DLD1 (cell line): ENCODE measurements around the gene OSTC.

ENCODE experiments used
- in situ Hi-C: cut with HindIII; loops from 2 replicates; pipeline ENCODE4 v1.10.0; 2017; ENCODE audit warnings: low sequenced_read_pairs

The OSTC gene

DNA sequence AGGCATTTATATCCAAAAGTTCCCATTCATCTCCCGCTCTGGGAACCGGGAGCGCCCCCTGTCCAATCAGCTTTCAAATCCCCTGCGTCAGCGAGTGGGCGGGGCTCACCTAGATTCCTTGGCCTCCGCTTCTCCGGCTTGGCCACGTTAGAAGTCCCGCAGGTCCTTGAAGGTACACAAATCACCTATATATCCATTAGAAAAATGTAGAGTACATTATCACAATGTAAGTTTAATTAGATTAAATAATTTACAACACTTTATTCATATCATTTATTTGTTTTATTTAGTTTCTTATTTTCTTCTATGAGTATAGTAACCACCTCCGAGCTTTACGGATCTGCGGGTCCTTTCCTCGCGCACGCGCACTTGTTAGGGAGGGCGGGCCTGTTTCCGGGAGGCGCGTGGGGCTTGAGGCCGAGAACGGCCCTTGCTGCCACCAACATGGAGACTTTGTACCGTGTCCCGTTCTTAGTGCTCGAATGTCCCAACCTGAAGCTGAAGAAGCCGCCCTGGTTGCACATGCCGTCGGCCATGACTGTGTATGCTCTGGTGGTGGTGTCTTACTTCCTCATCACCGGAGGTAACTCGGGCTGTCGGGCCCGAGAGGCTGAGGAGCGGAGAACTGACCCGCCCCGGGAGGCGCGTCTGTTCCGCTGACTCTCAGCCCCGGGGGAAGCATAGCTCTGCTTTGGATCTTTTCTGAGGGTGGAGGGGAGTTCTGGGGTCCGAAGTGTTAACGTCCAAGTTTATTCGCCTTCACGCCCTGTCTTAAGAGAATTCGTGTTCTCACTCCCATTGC is at the start of gene OSTC:
OSTC (plus strand) TSS at position 388 of the 802 bp plus-strand sequence; CDS start at position 445, 57 bp downstream.
- in situ Hi-C loops, result no loop called here

- in situ Hi-C loops, result no loop called here
These were observed 49.3 kb upstream of the OSTC start for GRCh38 chr4:108601106-108601505.

GRCh38 chr4:108601532-108601931 is 48.9 kb upstream of the OSTC start:
- in situ Hi-C loops, result no loop called here

DNA sequence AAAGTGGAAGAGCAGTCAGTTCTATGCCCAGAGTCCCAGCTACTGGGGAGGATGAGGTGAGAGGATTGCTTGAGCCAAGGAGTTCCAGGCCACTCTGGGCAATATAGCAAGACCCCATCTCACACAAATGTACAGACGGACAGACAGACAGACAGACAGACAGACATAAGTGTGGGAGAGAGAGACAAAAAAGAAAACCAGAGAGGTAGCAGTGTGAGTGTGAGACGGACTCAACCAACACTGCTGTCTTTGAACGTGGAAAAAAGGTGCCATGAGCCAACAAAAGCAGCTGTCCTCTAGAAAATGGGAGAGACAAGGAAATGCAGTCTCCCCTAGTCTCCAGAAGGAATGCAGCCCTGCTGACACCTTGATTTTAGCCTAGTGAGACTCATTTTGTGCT is 48.2 kb upstream of the OSTC start:
- in situ Hi-C loops, result no loop called here

DNA sequence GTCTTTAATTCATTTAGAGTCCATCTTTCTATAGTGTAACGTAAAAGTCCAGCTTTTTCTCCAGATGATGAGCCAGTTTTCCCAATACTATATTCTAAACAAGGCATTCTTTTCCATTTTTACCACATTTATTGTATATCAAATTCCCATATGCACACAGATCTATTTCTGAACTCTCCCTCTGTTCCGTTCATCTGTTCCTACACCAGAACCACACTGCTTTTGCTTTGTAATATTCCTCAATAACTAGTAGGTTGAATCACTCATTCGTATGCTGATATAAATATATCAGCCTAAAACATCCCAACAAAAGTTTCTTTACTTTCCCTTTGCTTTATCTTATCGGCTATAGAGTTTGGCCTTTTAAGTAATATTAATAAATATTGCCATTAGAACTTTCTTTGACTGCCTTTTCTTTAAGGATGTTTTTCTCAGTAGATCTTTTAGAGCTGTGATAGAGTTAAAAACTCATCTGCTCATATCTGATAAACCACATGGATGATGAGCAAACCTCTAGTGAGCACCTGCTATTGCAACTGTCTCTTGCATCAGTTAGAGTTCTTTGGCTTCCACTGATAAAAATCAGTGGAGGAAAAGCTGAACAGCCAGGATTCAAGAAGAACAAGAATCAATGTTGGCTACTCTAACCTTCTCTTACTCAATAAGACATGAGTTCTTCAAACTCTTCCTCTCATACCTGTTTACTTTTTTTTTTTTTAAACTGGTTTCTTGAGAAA is 43.2 kb upstream of the OSTC start:
- in situ Hi-C loops, result no loop called here

DNA sequence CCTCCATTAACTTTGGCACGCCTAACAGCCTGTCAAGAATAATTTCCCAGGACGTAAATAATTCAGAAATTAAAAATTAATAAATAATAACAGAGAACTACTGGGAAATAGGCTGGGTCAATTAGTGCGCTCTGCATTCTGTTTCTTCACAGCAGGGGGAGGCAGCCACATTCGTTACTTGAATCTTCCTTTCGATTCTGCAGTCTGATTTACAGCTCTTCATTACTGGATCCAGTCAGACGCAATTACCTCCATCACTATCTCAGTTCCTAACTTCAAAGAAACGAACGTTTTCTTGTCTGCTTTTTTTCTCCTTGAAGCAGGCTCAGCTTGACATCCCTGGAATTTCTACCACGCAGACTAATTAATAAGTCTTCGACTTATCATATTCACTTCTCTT is 39.0 kb upstream of the OSTC start:
- in situ Hi-C loops, result no loop called here

DNA sequence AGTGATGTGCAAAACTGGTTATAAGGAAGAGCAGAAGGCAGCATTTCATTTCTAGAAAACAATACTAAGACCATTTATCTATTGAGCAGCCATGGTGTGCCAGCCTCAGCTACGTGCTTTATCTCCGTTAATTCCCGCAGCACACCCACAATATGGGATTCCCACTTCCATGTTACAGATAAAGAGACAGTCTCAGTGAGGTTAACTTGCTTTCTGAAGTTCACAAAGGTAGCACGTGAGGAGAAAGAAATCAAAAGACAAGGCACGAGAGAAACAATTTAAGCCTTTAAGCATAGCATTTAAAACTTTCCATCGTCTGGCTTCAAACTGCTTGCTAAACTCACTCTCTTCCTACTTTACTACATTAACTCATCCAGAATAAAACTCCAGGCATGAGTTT is 38.0 kb upstream of the OSTC start:
- in situ Hi-C loops, result no loop called here

DNA sequence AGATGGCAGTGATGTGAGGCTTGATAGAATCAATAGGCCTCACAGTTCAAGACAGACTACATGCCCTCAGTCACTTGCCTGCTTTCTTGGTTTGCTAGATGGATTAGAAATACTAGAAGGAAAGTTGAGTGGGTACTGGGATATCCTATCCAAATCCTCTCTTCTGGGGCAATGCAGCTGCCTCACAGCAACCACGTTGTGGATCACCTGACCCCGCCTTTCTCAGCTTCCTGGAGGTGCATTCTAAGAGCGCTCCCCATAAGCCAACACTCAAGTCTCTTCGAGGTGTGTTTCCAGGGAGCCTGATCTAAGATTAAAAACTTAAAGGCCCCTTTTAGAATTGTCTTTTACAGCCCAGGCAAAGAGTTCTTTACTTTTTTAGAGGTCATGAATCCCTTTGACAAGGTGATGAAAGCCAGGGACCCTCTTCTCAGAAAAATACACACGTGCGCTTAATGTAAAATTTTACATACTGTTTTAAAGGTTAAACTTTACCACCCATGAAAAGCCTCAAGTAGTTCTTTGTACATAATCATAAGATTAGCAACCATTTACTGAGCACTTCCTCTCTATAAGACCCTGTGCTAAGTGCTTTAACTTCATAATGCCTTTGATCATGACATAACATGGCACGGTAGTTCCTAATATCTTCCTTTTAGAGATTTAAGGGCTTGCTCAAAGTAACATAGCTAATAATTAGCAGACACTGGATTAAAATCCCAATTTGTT is 30.9 kb upstream of the OSTC start:
- in situ Hi-C loops, result no loop called here

- in situ Hi-C loops, result no loop called here
These were observed 30.1 kb upstream of the OSTC start, which contains the start of gene RPL34 for GRCh38 chr4:108620101-108620932. RPL34 (plus strand) TSS chr4:108620576; CDS start chr4:108621960, 1,384 bp downstream.

DNA sequence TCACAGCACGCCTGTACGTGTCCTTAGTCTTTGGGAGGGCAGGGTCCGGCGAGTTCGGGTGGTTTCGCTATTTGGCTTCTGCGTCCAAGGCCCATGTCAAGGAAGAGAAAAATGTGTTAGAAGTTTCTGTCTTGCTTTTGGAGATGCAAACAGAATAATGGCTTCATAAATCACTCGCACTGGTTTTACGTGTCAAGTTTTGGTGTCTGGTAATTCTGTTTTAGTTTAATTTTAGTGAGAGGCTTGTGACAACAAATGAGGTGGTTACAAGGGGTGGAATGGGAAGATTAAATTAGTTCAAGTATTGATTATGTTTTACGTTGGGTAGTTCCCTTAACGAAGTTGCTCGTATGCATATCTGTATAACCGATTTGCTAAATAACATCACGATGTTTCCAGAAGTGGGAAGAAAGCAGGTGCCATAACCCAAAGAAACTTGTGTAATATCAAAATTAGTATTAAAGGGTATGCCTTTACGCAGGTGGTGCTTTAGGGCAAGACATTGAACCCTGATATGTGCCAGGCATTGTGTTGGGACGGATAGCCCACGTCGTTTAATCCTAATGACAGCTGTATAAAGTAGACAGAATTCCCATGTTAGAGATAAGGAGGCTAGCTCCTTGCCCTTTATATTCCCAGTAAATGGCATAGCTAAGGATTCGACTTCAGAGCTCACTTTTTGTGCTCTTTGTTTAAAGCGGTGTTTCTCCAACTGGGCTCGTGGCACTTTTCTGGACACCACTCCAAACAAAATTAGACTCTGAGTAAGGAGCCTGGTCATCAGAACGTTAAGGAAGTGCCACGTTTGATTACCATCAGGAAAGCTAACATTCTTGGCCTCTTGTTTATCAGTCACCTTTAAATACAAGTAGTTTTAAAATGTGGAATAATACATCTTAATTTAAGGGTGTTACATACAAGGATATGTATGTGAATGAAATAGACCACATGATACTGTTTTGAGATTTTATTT is 29.2 kb upstream of the OSTC start:
- in situ Hi-C loops, result no loop called here

- in situ Hi-C loops, result no loop called here
These were observed 28.4 kb upstream of the OSTC start for GRCh38 chr4:108622022-108622421.

GRCh38 chr4:108622828-108623227 is 27.6 kb upstream of the OSTC start:
- in situ Hi-C loops, result no loop called here

DNA sequence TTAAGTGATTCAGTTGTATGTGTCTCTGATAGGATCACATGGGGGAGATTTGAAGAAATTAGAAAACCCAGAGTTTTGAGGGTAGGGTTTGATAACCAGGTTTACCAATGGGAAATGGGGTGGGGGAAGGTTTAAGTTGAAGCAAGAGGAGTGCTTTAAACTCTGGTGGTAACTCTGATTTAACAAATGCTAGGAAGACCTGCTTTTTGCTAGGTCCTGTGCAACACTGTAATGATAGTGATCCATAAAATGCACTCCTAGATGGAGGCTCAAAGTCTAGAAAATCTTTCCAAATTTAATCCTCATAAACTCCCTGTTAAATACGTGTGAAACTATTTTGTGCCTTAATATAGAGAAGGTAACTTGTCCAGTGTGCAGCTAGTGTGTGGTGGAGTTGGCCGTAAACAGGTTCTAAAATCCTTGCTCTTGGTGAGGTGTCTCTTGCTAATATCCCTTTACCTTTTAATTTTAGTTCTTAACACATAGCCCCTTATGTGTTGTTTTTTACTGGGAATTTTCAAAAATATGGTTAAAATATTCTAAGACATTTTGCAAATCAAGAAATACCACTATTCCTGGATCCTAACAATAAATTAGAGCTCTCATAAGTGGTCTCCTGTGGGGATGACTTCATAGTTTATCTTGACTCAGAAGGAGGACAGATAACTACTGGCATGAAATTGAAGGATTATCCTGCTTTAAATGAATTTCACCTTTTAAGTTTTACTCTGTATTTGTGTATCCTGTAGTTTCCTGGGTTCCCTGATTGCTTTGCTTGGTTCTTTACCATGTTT is 25.9 kb upstream of the OSTC start:
- in situ Hi-C loops, result no loop called here

DNA sequence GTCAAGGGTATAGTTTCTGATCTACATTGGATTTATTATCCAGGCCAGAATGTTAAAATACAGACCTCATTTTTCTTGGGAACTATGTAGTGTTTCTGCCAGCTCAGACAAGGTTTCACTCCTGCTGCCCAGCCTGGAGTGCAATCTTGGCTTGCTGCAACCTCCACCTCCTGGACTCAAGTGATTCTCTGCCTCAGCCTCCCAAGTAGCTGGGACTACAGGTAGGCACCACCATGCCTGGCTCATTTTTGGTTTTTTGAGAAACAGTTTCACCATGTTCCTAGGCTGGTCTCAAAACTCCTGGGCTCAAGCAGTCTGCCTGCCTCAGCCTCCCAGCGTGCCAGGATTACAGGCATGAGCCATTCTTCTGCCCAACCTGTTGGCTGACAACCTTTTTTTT is 24.3 kb upstream of the OSTC start:
- in situ Hi-C loops, result no loop called here

DNA sequence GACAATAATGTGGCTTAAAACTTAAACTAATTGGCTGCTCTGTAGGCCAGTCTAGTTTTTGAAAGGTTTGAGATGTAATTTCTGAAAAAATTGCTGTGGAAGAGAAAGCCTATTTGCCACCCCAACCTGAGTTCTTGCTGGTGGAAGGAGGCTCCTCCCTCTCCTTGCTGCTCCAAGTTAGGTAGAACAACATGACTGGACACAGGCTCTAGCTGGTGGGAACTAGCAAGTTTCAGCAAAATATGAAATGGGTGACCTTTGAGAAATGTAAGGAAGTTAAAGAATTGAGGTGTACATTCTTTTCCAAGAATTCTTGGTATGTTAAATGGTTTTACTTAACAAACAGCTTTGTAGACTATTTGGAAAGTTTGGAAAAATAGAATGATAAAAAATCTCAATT is 22.0 kb upstream of the OSTC start:
- in situ Hi-C loops, result no loop called here

GRCh38 chr4:108635070-108635655 is 15.2 kb upstream of the OSTC start:
- in situ Hi-C loops, result no loop called here

- in situ Hi-C loops, result no loop called here
These were observed 14.2 kb upstream of the OSTC start for GRCh38 chr4:108636246-108636645.

DNA sequence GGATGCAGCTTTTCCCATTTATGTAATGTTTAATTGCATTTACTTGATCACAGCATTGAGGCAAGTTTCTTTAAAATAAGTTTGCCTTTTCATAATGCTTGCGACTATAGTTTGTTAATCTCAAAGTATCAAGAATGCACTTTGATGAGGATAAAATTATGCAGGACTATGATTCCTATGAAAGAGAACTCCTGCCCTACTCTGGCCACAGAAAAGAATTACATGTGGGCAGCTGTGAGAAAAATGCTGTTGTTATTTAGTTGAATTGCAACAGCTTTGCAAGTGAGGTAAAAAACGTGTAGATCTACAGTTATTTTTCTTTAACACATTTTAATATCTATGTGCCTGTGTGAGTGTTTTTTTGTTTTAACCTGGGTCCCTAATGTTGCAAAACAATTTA is 12.5 kb upstream of the OSTC start:
- in situ Hi-C loops, result no loop called here
